HepG2 (cell line): Measurements from ENCODE around the gene CCL22. TPM values are rescaled to one million over a fixed set of nuclear protein-coding genes. Genes with fewer than 3 reads are reported as not detected.

Experiments used
- ATAC-seq: fragments of 200-7000 bp; cut with Tn5 transposase; 3 replicates; pipeline ENCODE4 v1.9.1; 2020; ENCODE audit warnings: mild to moderate bottlenecking, moderate library complexity
- BruUV-seq: library from RNA; stranded (reverse); fragments of 400-500 nt; replicated peaks from 2 replicates; lab custom pipeline; 2021; lab: Mats Ljungman, UMichigan
- CTCF ChIA-PET: fragments of 300-600 bp; formaldehyde crosslinking; extraction: SDS; loops from one replicate; lab custom pipeline; 2021; ENCODE audit warnings: low total read pairs, inconsistent platforms, low intra/inter-chr PET ratio; lab: Yijun Ruan, JAX
- POLR2A ChIA-PET: fragments of 350-600 bp; sonication (Branson Sonifier 250); formaldehyde crosslinking; loops from one replicate; lab custom pipeline; 2020; ENCODE audit warnings: antibody characterized with exemption, inconsistent platforms; lab: Yijun Ruan, JAX
- DNase-seq: peaks from one replicate; pipeline ENCODE4 v3.0.0-alpha.2; 2015; ENCODE audit warnings: low spot score
- FAIRE-seq: peaks from 3 replicates; lab custom pipeline; 2011; peaks lifted over from hg19 to GRCh38; lab: Jason Lieb, UNC
- H2AFZ ChIP-seq: one replicate; pipeline ENCODE4 v1.6.1; 2011; ENCODE audit warnings: low read length, inconsistent platforms
- H3K27ac ChIP-seq: fragments of 300-600 bp; 3 replicates; pipeline ENCODE4 v1.8.0; 2011; ENCODE audit warnings: mixed run types, mild to moderate bottlenecking, mixed read lengths, low read length, inconsistent platforms; ENCODE audit not compliant: insufficient read depth; ENCODE audit errors: extremely low read length
- H3K27me3 ChIP-seq, 2 experiments: fragments of 200-600 bp in 1 of 2; 2 replicates in 1 of 2; 3 replicates in 1 of 2; pipeline versions ENCODE4 v1.6.0 to v1.8.0; 2011; ENCODE audit warnings: low read length in 2 of 2, mild to moderate bottlenecking in 2 of 2, moderate library complexity in 2 of 2, inconsistent platforms in 1 of 2; ENCODE audit not compliant: insufficient read depth in 2 of 2, control insufficient read depth in 1 of 2
- H3K36me3 ChIP-seq, 2 experiments: fragments of 200-600 bp in 1 of 2; replicated peaks in 1 of 2; 2 replicates in 1 of 2; 3 replicates in 1 of 2; pipeline versions ENCODE4 v1.5.1 to v1.8.0; 2011; ENCODE audit warnings: low read length in 2 of 2, inconsistent platforms in 1 of 2; ENCODE audit not compliant: insufficient read depth in 2 of 2, control insufficient read depth in 1 of 2
- H3K4me1 ChIP-seq: 2 replicates; pipeline ENCODE4 v1.5.1; 2012; ENCODE audit warnings: low read length, inconsistent platforms; ENCODE audit not compliant: insufficient read depth
- H3K4me2 ChIP-seq: 2 replicates; pipeline ENCODE4 v1.6.0; 2011; ENCODE audit warnings: low read depth, low read length, inconsistent platforms
- H3K4me3 ChIP-seq, 3 experiments: fragments of 200-600 bp in 1 of 3; sonication (generic), shearing (Covaris generic) in 1 of 3; replicated peaks in 1 of 3; 2 replicates each; pipeline ENCODE4 v1.5.1; 2011 to 2016; ENCODE audit warnings: low read length in 3 of 3, inconsistent platforms in 2 of 3, low read depth in 2 of 3, mild to moderate bottlenecking in 2 of 3, control low read depth in 1 of 3, mixed read lengths in 1 of 3; ENCODE audit not compliant: insufficient read depth in 1 of 3
- H3K79me2 ChIP-seq: one replicate; pipeline ENCODE4 v1.6.1; 2011; ENCODE audit warnings: low read length, inconsistent platforms; ENCODE audit not compliant: insufficient read depth
- H3K9ac ChIP-seq: 2 replicates; pipeline ENCODE4 v1.6.0; 2011; ENCODE audit warnings: mild to moderate bottlenecking, low read depth, low read length, inconsistent platforms; ENCODE audit not compliant: insufficient read depth
- H3K9me3 ChIP-seq: 2 replicates; pipeline ENCODE4 v1.5.1; 2012; ENCODE audit warnings: mild to moderate bottlenecking, low read length
- H4K20me1 ChIP-seq: 2 replicates; pipeline ENCODE4 v1.6.0; 2011; ENCODE audit warnings: inconsistent platforms, mild to moderate bottlenecking, low read length, moderate library complexity; ENCODE audit not compliant: insufficient read depth
- HMGA1 ChIP-seq: sonication (generic); formaldehyde crosslinking; conservative IDR thresholded peaks from 2 replicates; pipeline ENCODE4 v1.4.0; 2020; ENCODE audit warnings: missing genetic modification reagents
- MAFF ChIP-seq: IDR thresholded peaks from 2 replicates; pipeline ENCODE4 v1.6.1; 2011; ENCODE audit warnings: low read depth, low read length, improper control_type of control experiment
- MAFG ChIP-seq: sonication (generic); formaldehyde crosslinking; IDR thresholded peaks from 2 replicates; pipeline ENCODE4 v1.5.1; 2020; ENCODE audit warnings: mild to moderate bottlenecking, missing genetic modification reagents
- MAFK ChIP-seq, 2 experiments: IDR thresholded peaks in 1 of 2; conservative IDR thresholded peaks in 1 of 2; 2 replicates each; pipeline ENCODE4 v1.6.1; 2011; ENCODE audit warnings: improper control_type of control experiment in 2 of 2, low read length in 2 of 2
- MXI1 ChIP-seq: IDR thresholded peaks from 3 replicates; pipeline ENCODE4 v1.6.1; 2012; ENCODE audit warnings: low read depth, low read length, inconsistent platforms, borderline replicate concordance
- NFIC ChIP-seq: IDR thresholded peaks from 2 replicates; pipeline ENCODE4 v1.6.1; 2012; ENCODE audit warnings: mild to moderate bottlenecking, low read length, inconsistent platforms
- PRDM10 ChIP-seq: sonication (generic); formaldehyde crosslinking; IDR thresholded peaks from 2 replicates; pipeline ENCODE4 v1.4.0; 2020; ENCODE audit warnings: low read depth, missing genetic modification reagents
- REL ChIP-seq: sonication (generic); formaldehyde crosslinking; conservative IDR thresholded peaks from 2 replicates; pipeline ENCODE4 v1.8.0; 2022; ENCODE audit warnings: mild to moderate bottlenecking, missing genetic modification reagents, moderate library complexity
- REPIN1 ChIP-seq: sonication (generic); formaldehyde crosslinking; IDR thresholded peaks from 2 replicates; pipeline ENCODE4 v1.8.0; 2022; ENCODE audit warnings: missing genetic modification reagents, low read depth, mild to moderate bottlenecking, borderline replicate concordance
- ZKSCAN1 ChIP-seq: fragments of 150-350 bp; IDR thresholded peaks from 2 replicates; pipeline ENCODE4 v1.6.1; 2014; ENCODE audit warnings: low read length
- ZNF556 ChIP-seq: sonication (generic); formaldehyde crosslinking; IDR thresholded peaks from 2 replicates; pipeline ENCODE4 v1.4.0; 2020; ENCODE audit warnings: mild to moderate bottlenecking, missing genetic modification reagents, borderline replicate concordance
- ZNF557 ChIP-seq: sonication (generic); formaldehyde crosslinking; IDR thresholded peaks from 2 replicates; pipeline ENCODE4 v1.4.0; 2020; ENCODE audit warnings: missing genetic modification reagents
- ZNF564 ChIP-seq: sonication (generic); formaldehyde crosslinking; IDR thresholded peaks from 2 replicates; pipeline ENCODE4 v1.8.1; 2023; ENCODE audit warnings: mild to moderate bottlenecking, missing genetic modification reagents
- ZNF652 ChIP-seq: IDR thresholded peaks from 2 replicates; pipeline ENCODE4 v1.6.1; 2016; ENCODE audit warnings: low read depth, borderline replicate concordance
- WGBS: methylation state at CpG from one replicate; pipeline ENCODE4 v1.1.6; 2017; ENCODE audit warnings: low lambda C conversion rate; 5-methylcytosine and 5-hydroxymethylcytosine counted together
- in situ Hi-C: cut with HindIII; loops from 2 replicates; pipeline ENCODE4 v1.10.0; 2017; ENCODE audit warnings: low pct_unique_long_range_greater_than_20kb; ENCODE audit not compliant: extremely low pct_ligation_motif_present
- intact Hi-C: fragments of 100-400 bp; cut with micrococcal nuclease; formaldehyde crosslinking; loops from one replicate; pipeline ENCODE4 v1.10.0; 2022; ENCODE audit not compliant: unreplicated experiment
- polyA plus RNA-seq, 8 experiments: library from polyadenylated mRNA; depleted of rRNA in 3 of 8; stranded (reverse) in 7 of 8; unstranded in 1 of 8; fragments of >200 nt; fragmentation: Illumina TruSeq in 4 of 8; extraction: Trizol in 4 of 8; gene quantifications; 2 replicates each; pipeline versions ENCODE4 v1.2.1 to v1.2.3, GENCODE V29; 2011 to 2016; ENCODE audit warnings: low read depth in 4 of 8, missing spikeins in 1 of 8, mixed read lengths in 1 of 8; ENCODE audit not compliant: insufficient read depth in 1 of 8
- total RNA-seq, 5 experiments: library from RNA; depleted of rRNA; stranded (reverse); fragments of >200 nt; fragmentation: Illumina TruSeq; extraction: Trizol; gene quantifications; 2 replicates each; pipeline ENCODE4 v1.2.3, GENCODE V29; 2016; ENCODE audit warnings: low read depth in 1 of 5
- TF ChIP-seq, protein P1 (sequence below): sonication (generic); formaldehyde crosslinking; IDR thresholded peaks from 2 replicates; pipeline ENCODE4 v1.4.0; 2020; ENCODE audit warnings: mild to moderate bottlenecking, missing genetic modification reagents

CCL22 gene
- total and polyA plus RNA-seq, 2 of the 13 experiments (the other 11 are each of a cell fraction or from before 2014, with no cell fraction given), result not detected

- TF ChIP-seq ZNF564 (CRISPR knock-in tag), result no peak
- TF ChIP-seq REL (CRISPR knock-in tag), result no peak
- no peak for TF ChIP-seq ZNF652
- TF ChIP-seq REPIN1 (CRISPR knock-in tag), result no peak
- no peak for TF ChIP-seq HMGA1 (CRISPR knock-in tag)
- no peak for TF ChIP-seq PRDM10 (CRISPR knock-in tag)
- TF ChIP-seq MAFG, result no peak
- TF ChIP-seq MAFF, result peak; percentile 86
- TF ChIP-seq, protein P1, sequence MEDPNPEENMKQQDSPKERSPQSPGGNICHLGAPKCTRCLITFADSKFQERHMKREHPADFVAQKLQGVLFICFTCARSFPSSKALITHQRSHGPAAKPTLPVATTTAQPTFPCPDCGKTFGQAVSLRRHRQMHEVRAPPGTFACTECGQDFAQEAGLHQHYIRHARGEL (CRISPR knock-in tag), result no peak
- no peak for TF ChIP-seq ZNF557 (CRISPR knock-in tag)
- TF ChIP-seq ZKSCAN1, result no peak
- no peak for TF ChIP-seq NFIC
- TF ChIP-seq MXI1, result no peak
- no peak for TF ChIP-seq ZNF556
- TF ChIP-seq MAFK (conservative IDR thresholded peaks at IDR 0.05 in 1 of 2, IDR thresholded peaks at IDR 0.05 in 1 of 2; ENCODE audit: low read length in 2 of 2), result peak; percentile 67 to 83
- ChIA-PET CTCF (no interaction called here), POLR2A (interaction anchor here (0.9 to 1.8 kb wide), 3 partner anchors 16 to 52 kb away, joined by 3 to 12 read pairs (median 4); partner anchors contain the start of genes CIAPIN1, COQ9 and CX3CL1)
- no peak overlapping the region for H3K4me3 ChIP-seq
- no TSS peak for BruUV-seq
- H4K20me1 ChIP-seq, result no peaks in the 10 kb centered on the region
- H3K4me1 ChIP-seq, result peaks cover 6% of the 10 kb centered on the region; the same call in 1 of the 2 replicates
- FAIRE-seq, result no peak
- peaks cover 4 to 12% of the 10 kb centered on the region in 2 experiments; a peak in 4 of 5 replicates for H3K27me3 ChIP-seq
- in situ Hi-C loops (no loop called here), intact Hi-C loops (no loop called here)
- ATAC-seq, result no peak
- no peak overlapping the region for H3K4me2 ChIP-seq
- H3K9me3 ChIP-seq, result no peaks in the 10 kb centered on the region
- no peaks in the 10 kb centered on the region for H3K79me2 ChIP-seq
- H3K27ac ChIP-seq, result no peak overlapping the region
- no peaks in the 10 kb centered on the region for H3K36me3 ChIP-seq
- no peak overlapping the region for H2AFZ ChIP-seq
- DNase-seq, result no peak
- H3K9ac ChIP-seq, result no peak overlapping the region
- 70% methylated on average over 5 of the region's 5 CpGs for WGBS
Observed at GRCh38 chr16:57395026-57395425, 36.4 kb downstream of the CCL22 start.
